SK-N-SH treated with all-trans-retinoic acid at 6 μM for 48 hours (cell line): Measurements from ENCODE around the gene ZFHX2.

ENCODE experiments used
- BACH2 ChIP-seq: fragments of 250-450 bp; sonication (Bioruptor Pico); IDR thresholded peaks from 2 replicates; pipeline ENCODE4 v1.9.0; 2021; ENCODE audit warnings: mild to moderate bottlenecking, borderline replicate concordance
- CSRNP3 ChIP-seq: fragments of 250-450 bp; sonication (Bioruptor Pico); IDR thresholded peaks from 2 replicates; pipeline ENCODE4 v1.5.1; 2021; ENCODE audit warnings: mild to moderate bottlenecking, moderate library complexity
- OSR1 ChIP-seq: fragments of 250-450 bp; sonication (Bioruptor Pico); IDR thresholded peaks from 2 replicates; pipeline ENCODE4 v1.8.0; 2022; ENCODE audit warnings: moderate library complexity, mild to moderate bottlenecking, inconsistent platforms
- TCF4 ChIP-seq: fragments of 250-450 bp; sonication (Bioruptor Pico); IDR thresholded peaks from 2 replicates; pipeline ENCODE4 v1.8.0; 2021; ENCODE audit warnings: mild to moderate bottlenecking, moderate library complexity, borderline replicate concordance
- TSHZ2 ChIP-seq: fragments of 250-450 bp; sonication (Bioruptor Pico); IDR thresholded peaks from 2 replicates; pipeline ENCODE4 v1.5.0; 2020; ENCODE audit warnings: mild to moderate bottlenecking, moderate library complexity
- ZFP30 ChIP-seq: fragments of 450-650 bp; formaldehyde crosslinking; IDR thresholded peaks from 2 replicates; pipeline ENCODE4 v1.5.0; 2022; ENCODE audit warnings: mild to moderate bottlenecking, moderate library complexity
- ZNF70 ChIP-seq: fragments of 450-650 bp; formaldehyde crosslinking; IDR thresholded peaks from 2 replicates; pipeline ENCODE4 v1.5.0; 2020; ENCODE audit warnings: mild to moderate bottlenecking, moderate library complexity
- TF ChIP-seq, protein P1 (sequence below): fragments of 250-450 bp; sonication (Bioruptor Pico); IDR thresholded peaks from 2 replicates; pipeline ENCODE4 v1.8.0; 2020; ENCODE audit warnings: mild to moderate bottlenecking, moderate library complexity, borderline replicate concordance
- TF ChIP-seq, protein P2 (sequence below): fragments of 250-450 bp; sonication (Bioruptor Pico); IDR thresholded peaks from 2 replicates; pipeline ENCODE4 v1.5.1; 2020; ENCODE audit warnings: low read depth, mild to moderate bottlenecking, moderate library complexity

DNA sequence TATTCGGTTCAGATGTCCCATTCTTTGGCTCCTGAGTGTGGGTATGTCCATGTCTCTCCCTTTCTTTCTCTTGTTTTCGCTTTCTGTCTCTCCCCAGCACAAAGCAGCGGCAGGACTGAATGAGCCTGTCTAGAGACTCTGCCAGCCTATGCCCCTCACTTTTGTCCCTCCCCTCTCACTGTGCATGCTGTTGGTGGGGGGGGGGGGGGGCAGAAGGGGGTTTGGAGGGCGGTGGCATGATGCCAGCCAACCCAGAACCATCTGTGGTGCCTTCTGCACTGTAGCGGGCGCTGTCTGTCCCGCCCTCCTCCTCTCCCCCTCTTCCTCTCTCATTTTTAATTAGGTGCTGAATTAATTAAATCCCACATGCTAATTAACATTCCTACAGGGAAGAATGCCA lies 64.3 kb downstream of the ZFHX2 start:
- no peak for TF ChIP-seq ZFP30 (CRISPR knock-in tag)
- TF ChIP-seq OSR1 (CRISPR knock-in tag) = no peak
- no peak for TF ChIP-seq TCF4
- TF ChIP-seq, protein P1, sequence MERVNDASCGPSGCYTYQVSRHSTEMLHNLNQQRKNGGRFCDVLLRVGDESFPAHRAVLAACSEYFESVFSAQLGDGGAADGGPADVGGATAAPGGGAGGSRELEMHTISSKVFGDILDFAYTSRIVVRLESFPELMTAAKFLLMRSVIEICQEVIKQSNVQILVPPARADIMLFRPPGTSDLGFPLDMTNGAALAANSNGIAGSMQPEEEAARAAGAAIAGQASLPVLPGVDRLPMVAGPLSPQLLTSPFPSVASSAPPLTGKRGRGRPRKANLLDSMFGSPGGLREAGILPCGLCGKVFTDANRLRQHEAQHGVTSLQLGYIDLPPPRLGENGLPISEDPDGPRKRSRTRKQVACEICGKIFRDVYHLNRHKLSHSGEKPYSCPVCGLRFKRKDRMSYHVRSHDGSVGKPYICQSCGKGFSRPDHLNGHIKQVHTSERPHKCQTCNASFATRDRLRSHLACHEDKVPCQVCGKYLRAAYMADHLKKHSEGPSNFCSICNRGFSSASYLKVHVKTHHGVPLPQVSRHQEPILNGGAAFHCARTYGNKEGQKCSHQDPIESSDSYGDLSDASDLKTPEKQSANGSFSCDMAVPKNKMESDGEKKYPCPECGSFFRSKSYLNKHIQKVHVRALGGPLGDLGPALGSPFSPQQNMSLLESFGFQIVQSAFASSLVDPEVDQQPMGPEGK (CRISPR knock-in tag) = no peak
- TF ChIP-seq CSRNP3 (CRISPR knock-in tag) = no peak
- TF ChIP-seq BACH2 (CRISPR knock-in tag) = no peak
- TF ChIP-seq, protein P2, sequence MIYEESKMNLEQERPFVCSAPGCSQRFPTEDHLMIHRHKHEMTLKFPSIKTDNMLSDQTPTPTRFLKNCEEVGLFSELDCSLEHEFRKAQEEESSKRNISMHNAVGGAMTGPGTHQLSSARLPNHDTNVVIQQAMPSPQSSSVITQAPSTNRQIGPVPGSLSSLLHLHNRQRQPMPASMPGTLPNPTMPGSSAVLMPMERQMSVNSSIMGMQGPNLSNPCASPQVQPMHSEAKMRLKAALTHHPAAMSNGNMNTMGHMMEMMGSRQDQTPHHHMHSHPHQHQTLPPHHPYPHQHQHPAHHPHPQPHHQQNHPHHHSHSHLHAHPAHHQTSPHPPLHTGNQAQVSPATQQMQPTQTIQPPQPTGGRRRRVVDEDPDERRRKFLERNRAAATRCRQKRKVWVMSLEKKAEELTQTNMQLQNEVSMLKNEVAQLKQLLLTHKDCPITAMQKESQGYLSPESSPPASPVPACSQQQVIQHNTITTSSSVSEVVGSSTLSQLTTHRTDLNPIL (CRISPR knock-in tag) = no peak
- TF ChIP-seq TSHZ2 = no peak
- no peak for TF ChIP-seq ZNF70 (CRISPR knock-in tag)
